ENCODE data around the gene HNRNPD.

DNA sequence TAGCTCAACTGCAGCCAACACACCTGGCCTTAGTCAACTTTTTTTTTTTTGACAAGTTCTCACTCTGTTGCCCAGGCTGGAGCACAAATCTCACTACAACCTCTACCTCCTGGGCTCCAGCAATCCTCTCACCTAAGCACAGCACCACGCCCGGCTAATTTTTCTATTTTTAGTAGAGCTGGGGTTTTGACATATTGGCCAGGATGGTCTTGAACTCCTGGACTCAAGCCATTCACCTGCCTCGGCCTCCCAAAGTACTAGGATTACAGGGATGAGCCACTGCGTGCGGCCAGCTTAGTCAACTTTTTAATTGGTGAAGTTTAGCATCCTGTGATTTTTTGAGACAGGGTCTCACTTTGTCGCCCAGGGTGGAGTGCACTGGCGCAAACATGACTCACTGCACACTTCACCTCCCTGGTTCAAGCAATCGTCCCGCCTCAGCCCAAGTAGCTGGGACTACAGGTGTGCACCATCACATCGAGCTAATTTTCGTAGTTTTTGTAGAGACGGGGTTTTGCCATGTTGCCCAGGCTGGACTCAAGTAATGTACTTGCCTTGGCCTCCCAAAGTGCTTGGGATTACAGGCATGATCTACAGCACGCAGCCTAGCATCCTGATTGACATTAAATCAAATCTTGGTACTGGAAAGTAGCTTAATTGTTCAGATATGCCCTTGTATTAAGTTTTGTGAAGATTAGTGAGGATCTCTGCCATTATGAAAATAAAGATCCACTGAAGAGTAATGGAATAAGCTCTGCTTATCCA is 48.2 kb upstream of the HNRNPD start:
- TF ChIP-seq, protein P1, sequence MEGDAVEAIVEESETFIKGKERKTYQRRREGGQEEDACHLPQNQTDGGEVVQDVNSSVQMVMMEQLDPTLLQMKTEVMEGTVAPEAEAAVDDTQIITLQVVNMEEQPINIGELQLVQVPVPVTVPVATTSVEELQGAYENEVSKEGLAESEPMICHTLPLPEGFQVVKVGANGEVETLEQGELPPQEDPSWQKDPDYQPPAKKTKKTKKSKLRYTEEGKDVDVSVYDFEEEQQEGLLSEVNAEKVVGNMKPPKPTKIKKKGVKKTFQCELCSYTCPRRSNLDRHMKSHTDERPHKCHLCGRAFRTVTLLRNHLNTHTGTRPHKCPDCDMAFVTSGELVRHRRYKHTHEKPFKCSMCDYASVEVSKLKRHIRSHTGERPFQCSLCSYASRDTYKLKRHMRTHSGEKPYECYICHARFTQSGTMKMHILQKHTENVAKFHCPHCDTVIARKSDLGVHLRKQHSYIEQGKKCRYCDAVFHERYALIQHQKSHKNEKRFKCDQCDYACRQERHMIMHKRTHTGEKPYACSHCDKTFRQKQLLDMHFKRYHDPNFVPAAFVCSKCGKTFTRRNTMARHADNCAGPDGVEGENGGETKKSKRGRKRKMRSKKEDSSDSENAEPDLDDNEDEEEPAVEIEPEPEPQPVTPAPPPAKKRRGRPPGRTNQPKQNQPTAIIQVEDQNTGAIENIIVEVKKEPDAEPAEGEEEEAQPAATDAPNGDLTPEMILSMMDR (IDR thresholded peaks at IDR 0.05), result no peak
- no peak for TF ChIP-seq ZFX (IDR thresholded peaks at IDR 0.05; ENCODE audit: borderline replicate concordance)
